ENCODE measurements around the gene CCDC157.

- TF ChIP-seq CTCF (conservative IDR thresholded peaks at IDR 0.05; ENCODE audit: low read depth, low read length) = no peak
- no peak for TF ChIP-seq EZH2 (IDR thresholded peaks at IDR 0.05; ENCODE audit: low read length, unreplicated experiment)
- TF ChIP-seq EZH2phosphoT487 (IDR thresholded peaks at IDR 0.05; ENCODE audit: borderline replicate concordance, low read length) = no peak
These were observed 36.0 kb downstream of the CCDC157 start for GRCh38 chr22:30392661-30393321.

Data from PC-3 (cell line).